Activated B cell treated with CpG ODN at 0.5 μM for 24 hours (primary cell): ENCODE data around the gene MTMR2. TPM values are rescaled to one million over a fixed set of nuclear protein-coding genes. Genes with fewer than 3 reads are reported as not detected.

Source experiments
- ATAC-seq: fragments of 200-7000 bp; cut with Tn5 transposase; one replicate; pipeline ENCODE4 v1.10.0; 2021; ENCODE audit warnings: low read depth, mild to moderate bottlenecking, moderate library complexity
- CTCF ChIA-PET: fragments of 350-600 bp; sonication (Branson Sonifier 250); formaldehyde crosslinking; loops from one replicate; lab custom pipeline; 2021; ENCODE audit warnings: antibody characterized with exemption; lab: Charles Lee
- POLR2A ChIA-PET: fragments of 350-600 bp; sonication (Branson Sonifier 250); formaldehyde crosslinking; loops from one replicate; lab custom pipeline; 2021; ENCODE audit warnings: antibody characterized with exemption; lab: Charles Lee
- DNase-seq: peaks from one replicate; pipeline ENCODE4 v3.0.0; 2022
- H3K27ac Mint-ChIP-seq: one replicate; pipeline ENCODE4 v1.8.0; 2020; ENCODE audit warnings: mixed read lengths
- H3K27me3 Mint-ChIP-seq: one replicate; pipeline ENCODE4 v1.8.0; 2021; ENCODE audit warnings: mixed read lengths
- H3K36me3 Mint-ChIP-seq: one replicate; pipeline ENCODE4 v1.8.0; 2021; ENCODE audit warnings: low read depth, mixed read lengths
- H3K4me1 Mint-ChIP-seq: one replicate; pipeline ENCODE4 v1.8.0; 2021; ENCODE audit warnings: mixed read lengths
- H3K4me3 Mint-ChIP-seq: one replicate; pipeline ENCODE4 v1.8.0; 2020; ENCODE audit warnings: mild to moderate bottlenecking, mixed read lengths
- H3K9me3 Mint-ChIP-seq: one replicate; pipeline ENCODE4 v1.8.0; 2020; ENCODE audit warnings: mixed read lengths
- CTCF ChIP-seq: fragments of 200-600 bp; IDR thresholded peaks from one replicate; pipeline ENCODE4 v1.8.0; 2022; ENCODE audit warnings: antibody characterized with exemption, mild to moderate bottlenecking
- intact Hi-C: fragments of 100-400 bp; cut with micrococcal nuclease; formaldehyde crosslinking; loops from one replicate; pipeline ENCODE4 v1.15.1; 2024
- total RNA-seq: library from RNA; stranded (reverse); gene quantifications from 2 replicates; pipeline ENCODE4 v1.2.3, GENCODE V29; 2022

Gene MTMR2
- total RNA-seq, result 22.6 and 25.1 TPM in 2 replicates

DNA sequence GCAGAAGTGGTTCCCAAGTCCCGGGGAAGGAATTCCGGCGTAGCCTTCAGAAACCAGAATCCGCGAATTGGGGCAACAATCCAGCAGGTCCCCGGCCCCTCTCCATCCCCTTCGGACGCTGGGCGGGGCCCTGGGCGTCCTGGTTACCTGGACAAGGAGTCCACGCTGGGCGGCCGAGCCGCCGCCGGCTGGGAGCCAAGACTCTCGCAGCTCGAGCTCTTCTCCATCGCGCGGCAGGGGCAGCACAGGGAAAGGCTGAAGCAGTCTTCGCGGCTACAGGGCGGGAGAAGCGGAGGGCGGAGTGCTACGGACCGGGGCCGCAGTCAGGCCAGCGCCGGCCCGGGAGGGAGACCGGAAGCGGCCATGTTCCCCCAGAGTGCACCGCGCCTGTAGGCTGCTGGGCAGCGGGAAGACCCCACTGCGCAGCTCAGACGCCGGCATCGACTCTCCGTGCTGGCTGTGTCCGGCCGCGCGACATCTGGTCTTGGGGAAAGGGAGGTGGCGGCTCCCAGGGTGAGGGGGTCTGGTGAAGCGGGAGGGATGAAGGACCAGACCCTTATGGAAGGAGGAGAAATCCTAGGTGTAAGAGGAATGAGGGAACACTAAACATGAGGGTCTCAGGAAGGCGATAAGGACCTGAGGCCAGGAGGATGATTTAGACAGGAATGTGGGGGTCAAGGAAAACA, at the start of gene MTMR2:
Gene MTMR2 (minus strand): TSS at position 380 of the 686 bp plus-strand sequence. CDS start 153 bp downstream, at position 227.
- peak within 1 kb of the TSS; percentile 98 for H3K27ac Mint-ChIP-seq
- H3K9me3 Mint-ChIP-seq, result no peaks in the 10 kb centered on the region
- intact Hi-C loops, result loop anchor here (1.0 to 10.0 kb wide), 5 partner anchors 132 to 859 kb away; partner anchors contain the start of genes CCDC82, CEP57, MAML2 and SRSF8
- CTCF ChIA-PET, result no interaction called here
- peaks cover 9% of the 10 kb centered on the region for H3K27me3 Mint-ChIP-seq
- H3K4me1 Mint-ChIP-seq, result peaks cover 29% of the 10 kb centered on the region
- H3K36me3 Mint-ChIP-seq, result peaks cover 11% of the 10 kb centered on the region
- TF ChIP-seq CTCF, result no peak
- peak within 1 kb of the TSS; percentile 100 for H3K4me3 Mint-ChIP-seq
- peak; percentile 98 for ATAC-seq
- POLR2A ChIA-PET, result interaction anchor here (0.6 to 1.0 kb wide), 5 partner anchors 239 to 950 kb away, joined by 3 to 4 read pairs (median 4); partner anchors contain the start of genes CWC15, KDM4D and MAML2
- DNase-seq, result peak; percentile 60

DNA sequence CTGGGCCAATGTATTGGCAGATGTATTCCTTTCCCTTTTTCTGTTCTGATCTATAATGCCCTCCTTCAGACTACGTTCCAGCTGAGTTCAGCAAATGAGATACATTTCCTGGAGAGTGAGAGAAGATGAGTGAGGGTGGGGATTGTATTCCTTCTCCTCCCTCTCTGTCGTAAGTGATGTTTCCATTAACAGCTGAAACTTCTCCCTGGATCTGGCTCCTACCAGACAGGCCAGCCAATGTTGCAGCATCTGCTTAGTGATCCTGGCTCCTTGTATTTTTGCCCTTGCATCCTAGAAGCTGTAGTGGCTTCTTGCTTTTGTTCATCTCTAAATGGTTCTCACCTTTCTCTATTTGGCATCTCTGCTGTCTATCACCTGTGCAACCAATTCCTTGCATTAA, 48.2 kb upstream of the MTMR2 start:
- intact Hi-C loops, result no loop called here
- Mint-ChIP-seq H3K36me3 (no peaks in the 10 kb centered on the region), H3K27ac (no peak overlapping the region), H3K27me3 (no peaks in the 10 kb centered on the region), H3K4me3 (no peak overlapping the region), H3K4me1 (no peaks in the 10 kb centered on the region), H3K9me3 (no peaks in the 10 kb centered on the region)
- ChIA-PET CTCF (no interaction called here), POLR2A (no interaction called here)
- no peak for ATAC-seq
- DNase-seq, result no peak
- TF ChIP-seq CTCF, result no peak

DNA sequence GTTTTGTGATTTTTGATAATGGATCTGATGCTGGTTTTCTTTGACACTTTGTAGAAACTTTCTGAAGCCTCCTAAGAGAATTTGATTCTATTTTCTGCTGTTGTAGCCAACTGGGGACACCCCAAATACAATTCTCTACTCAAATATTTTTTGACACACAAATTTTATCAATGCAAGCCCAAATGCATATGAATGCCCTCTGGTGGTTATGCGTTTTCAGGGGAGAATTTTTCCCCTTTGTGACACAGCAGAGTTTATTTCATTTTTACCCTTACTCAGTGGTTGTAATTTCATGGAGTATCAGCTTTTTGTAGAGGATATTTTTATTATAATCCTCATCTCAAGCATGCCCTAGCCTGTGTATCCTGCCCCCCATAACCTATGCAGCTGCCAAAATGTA, 44.7 kb upstream of the MTMR2 start:
- Mint-ChIP-seq H3K4me3 (no peak overlapping the region), H3K36me3 (no peaks in the 10 kb centered on the region), H3K27me3 (no peaks in the 10 kb centered on the region), H3K9me3 (no peaks in the 10 kb centered on the region), H3K27ac (no peak overlapping the region), H3K4me1 (no peaks in the 10 kb centered on the region)
- no peak for DNase-seq
- ChIA-PET CTCF (no interaction called here), POLR2A (no interaction called here)
- no peak for ATAC-seq
- TF ChIP-seq CTCF, result no peak
- intact Hi-C loops, result no loop called here

DNA sequence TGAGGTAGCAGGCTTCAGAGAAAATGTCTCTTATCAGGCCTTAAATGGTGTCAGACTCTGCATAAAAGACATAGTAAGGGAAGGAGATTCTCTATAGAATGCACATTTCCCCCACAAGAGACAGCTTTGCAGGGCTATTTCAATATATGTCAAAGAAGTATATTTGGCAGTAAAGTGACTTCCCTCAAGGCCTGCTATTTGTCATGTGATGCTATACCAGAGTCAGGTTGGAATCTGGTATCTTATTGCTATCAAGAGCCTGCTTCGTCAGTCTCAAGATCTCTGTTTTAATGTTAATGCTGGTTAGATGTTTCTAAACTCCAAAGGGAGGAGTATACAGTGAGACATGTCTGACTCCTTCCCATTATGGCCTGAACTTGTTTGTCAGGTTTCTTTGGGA, 40.4 kb upstream of the MTMR2 start:
- intact Hi-C loops, result no loop called here
- Mint-ChIP-seq H3K27ac (no peak overlapping the region), H3K4me1 (no peaks in the 10 kb centered on the region), H3K36me3 (no peaks in the 10 kb centered on the region), H3K27me3 (no peaks in the 10 kb centered on the region), H3K4me3 (no peak overlapping the region), H3K9me3 (no peaks in the 10 kb centered on the region)
- ChIA-PET CTCF (no interaction called here), POLR2A (no interaction called here)
- DNase-seq, result no peak
- no peak for ATAC-seq
- TF ChIP-seq CTCF, result no peak

- no peaks in the 10 kb centered on the region for H3K9me3 Mint-ChIP-seq
- H3K4me1 Mint-ChIP-seq, result no peaks in the 10 kb centered on the region
- H3K27ac Mint-ChIP-seq, result no peak overlapping the region
- TF ChIP-seq CTCF, result no peak
- ChIA-PET CTCF (no interaction called here), POLR2A (no interaction called here)
- no peaks in the 10 kb centered on the region for H3K27me3 Mint-ChIP-seq
- no peak overlapping the region for H3K4me3 Mint-ChIP-seq
- intact Hi-C loops, result no loop called here
- H3K36me3 Mint-ChIP-seq, result no peaks in the 10 kb centered on the region
- DNase-seq (no peak), ATAC-seq (no peak)
These were observed 37.9 kb upstream of the MTMR2 start for GRCh38 chr11:95961758-95962157.
